Activated CD4-positive, alpha-beta T cell treated with anti-CD3 and anti-CD28 coated beads, Interleukin-2, amount 50 U/mL, for 48 hours (primary cell): ENCODE measurements around the gene PVRIG.
"Not testable (repeated sequence)": the region's sequence is repeated elsewhere in the genome, so short reads cannot be mapped to it uniquely, and the experiment has no call there.

Experiments
- DNase-seq, 2 experiments: peaks; one replicate each; pipeline ENCODE4 v3.0.0-alpha.2; 2020

PVRIG gene

DNA sequence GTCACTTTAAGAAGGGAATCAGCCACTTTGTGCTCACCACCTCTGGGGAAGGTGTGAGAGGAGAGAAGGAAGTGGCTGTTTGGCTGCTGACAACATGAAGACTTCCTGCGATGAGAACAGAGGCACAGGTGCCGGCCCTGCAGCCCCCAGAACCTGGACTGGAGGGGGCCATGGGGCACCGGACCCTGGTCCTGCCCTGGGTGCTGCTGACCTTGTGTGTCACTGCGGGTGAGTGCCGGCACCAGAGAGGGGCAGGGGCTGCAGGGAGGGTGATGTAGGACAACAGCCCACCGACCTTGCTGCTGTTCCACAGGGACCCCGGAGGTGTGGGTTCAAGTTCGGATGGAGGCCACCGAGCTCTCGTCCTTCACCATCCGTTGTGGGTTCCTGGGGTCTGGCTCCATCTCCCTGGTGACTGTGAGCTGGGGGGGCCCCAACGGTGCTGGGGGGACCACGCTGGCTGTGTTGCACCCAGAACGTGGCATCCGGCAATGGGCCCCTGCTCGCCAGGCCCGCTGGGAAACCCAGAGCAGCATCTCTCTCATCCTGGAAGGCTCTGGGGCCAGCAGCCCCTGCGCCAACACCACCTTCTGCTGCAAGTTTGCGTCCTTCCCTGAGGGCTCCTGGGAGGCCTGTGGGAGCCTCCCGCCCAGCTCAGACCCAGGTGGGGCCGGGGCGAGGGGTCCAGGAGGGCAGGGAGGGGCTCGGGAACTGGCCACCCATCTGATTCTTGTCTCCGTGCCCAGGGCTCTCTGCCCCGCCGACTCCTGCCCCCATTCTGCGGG lies at the start of gene PVRIG:
TSS of gene PVRIG (plus strand) at position 149 of the 785 bp plus-strand sequence. CDS start at position 171, 22 bp downstream.
- peak; percentile 46 to 50 for DNase-seq

DNA sequence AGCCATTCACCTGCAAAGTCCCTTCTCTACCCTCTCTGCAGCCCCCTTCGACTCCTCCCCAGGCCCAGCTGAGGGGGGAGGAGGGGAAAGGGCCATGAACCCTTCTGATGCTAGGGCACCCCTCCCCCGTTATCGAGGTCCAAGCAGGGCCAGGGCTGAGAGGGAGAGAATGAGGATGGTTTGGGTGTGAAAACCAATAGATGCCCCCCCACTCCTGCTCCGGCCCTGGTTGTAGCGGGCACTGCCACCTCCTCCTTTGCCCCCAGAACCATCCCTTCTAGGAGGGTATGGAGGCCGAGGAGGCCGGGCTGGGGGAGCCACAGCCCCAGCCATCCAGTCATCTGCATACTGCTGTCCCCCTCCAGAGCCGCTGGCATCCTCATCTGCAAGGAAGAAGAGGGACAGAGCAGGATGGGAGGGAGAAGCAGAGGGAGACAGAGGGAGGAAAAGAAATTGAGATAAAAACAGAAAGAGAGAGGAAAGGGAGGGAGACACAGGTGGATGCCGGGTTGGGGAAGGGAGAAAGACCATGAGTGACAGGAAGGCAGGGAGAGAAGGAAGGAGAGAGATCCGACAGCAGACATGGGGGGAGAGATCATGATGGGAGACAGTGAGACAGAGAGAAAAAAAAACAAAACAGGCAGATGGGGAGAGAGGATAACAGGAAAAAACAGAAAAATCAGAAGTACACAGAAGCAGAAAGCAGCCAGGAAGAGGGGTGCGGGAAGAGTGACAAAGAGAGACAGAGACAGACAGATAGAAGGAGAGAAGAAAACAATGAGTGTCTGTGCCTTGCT lies 49.5 kb upstream of the PVRIG start:
- no peak for DNase-seq

DNA sequence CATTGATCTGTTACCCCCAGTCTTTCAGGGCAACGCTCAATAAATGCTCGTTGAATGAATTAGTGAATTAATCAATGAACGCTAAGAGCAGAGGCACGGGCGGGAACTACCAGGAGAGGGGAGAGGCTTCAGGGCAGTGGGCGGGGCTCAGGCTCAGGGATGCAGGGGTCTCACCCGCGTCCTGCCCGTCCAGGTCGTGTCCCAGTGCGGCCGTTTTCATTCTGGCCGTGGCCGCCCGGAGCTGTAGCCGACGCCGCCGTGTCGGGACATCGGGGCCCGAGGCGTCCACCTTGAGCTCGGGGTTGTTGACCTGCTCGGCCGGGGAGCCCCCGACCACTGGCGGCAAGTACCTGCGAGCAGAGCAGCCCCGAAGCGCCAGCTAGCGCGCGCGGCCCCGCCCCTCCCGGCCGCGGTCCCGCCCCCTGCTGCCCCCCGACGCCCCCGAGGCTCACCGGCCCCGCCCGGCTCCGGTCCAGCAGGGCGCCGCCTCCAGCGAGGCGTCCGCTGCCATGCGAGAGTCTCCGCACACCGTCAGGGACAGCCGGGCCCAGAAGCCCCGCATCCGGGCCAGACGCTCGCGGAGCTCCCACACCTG lies 48.6 kb upstream of the PVRIG start:
- peak in 1 of 2 experiments; percentile 43 for DNase-seq

DNA sequence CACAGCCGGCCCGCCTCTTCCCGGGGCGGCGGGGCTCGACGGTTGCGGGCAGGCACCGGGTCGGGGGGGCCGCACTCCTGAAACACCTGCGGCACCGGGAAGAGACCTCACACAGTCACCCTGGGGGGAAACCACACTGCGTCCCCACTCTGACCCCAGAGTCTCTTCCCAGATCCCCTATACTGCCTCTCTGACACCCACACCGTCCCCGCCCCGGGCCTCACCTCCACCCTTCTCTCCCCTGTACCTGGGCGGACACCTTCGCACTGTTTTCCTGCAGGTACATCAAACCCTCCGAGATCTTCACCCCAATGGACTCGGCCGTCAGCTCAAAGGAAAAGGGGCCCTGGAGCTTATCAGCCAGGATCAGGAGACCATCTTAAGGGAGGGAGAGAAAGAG lies 47.9 kb upstream of the PVRIG start:
- no peak for DNase-seq

DNA sequence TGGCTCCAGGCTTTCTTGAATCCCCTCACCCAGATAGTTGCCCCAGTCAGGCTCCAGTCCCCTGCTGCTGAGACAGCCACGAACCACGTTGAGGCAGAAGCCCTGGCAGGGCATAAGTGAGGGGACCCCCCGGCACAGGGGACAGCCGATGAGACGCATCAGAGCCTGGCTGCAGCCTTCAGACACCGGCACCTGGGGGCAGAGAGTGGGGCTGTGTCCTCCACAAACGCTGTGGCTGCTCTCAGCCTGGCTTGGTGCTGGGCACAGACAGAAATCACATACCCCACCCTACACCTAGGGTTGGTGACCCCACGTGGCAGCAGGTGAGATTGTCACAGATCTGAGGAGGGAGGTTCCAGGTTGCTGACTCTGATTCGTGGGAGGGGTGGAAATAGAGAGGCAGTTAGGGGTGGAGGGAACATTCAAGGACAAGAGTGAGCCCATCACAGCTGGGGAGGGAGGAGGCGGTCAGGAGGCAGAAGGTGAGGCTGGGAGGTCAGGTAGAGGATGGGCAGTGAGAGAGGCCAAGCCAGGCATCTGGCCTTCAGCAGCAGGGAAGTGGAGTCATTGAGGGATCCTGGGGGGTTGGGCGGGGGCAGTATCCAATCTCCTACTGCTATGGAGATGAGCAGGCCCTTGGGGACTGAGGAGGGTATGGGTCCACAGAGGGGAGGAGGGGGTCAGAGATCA lies 45.8 kb upstream of the PVRIG start:
- DNase-seq = no peak

DNA sequence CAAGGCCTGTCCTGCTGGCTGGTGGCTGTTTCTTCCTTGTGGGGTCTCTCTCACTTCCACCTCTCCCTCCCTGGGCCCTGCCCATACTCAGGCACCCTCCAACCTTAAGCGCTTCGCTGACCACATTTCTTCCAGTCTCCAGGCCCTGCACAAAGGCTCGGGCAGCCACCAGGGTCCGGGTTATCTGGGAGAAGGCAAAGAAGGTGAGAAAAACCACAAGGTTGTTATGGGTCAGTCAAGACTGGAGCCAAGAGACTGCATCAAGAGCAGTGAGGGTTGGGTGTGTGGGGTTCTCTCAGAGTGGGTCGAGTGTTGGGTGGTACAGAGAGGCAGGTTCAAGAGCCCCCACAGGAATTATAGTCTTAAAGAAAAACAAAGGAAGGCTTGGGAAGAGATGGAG lies 45.2 kb upstream of the PVRIG start:
- no peak for DNase-seq

DNA sequence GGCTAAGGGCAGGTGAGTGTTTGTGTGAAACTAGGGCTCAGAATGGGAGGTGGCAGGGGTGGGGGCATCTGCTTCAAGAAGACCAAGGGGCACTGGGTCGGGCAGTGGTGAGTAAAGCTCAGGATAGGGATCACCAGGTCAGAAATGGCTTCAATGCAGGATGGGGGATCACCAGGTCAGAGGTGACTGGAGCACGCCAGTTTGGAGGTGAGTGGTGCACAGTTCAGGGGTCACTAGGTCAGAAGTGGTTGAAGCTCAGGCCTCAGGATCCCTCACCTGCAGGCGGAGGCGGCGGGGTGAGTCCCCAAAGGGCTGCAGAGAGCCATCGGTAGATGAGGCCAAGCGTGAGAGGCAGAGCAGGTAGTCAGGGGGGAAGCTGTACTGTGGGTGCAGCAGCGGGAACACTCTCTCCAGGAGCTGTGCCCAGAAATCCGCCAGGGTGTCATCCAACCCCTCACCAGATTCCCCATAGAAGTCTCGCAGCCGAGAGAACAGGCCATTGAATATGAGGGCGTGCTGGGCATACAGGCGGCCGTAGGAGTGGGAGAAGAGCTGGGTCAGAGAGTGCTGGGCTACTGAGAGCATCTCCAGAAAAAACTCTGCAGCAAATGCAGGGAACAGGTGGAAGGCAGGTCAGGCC lies 44.3 kb upstream of the PVRIG start:
- DNase-seq = no peak

DNA sequence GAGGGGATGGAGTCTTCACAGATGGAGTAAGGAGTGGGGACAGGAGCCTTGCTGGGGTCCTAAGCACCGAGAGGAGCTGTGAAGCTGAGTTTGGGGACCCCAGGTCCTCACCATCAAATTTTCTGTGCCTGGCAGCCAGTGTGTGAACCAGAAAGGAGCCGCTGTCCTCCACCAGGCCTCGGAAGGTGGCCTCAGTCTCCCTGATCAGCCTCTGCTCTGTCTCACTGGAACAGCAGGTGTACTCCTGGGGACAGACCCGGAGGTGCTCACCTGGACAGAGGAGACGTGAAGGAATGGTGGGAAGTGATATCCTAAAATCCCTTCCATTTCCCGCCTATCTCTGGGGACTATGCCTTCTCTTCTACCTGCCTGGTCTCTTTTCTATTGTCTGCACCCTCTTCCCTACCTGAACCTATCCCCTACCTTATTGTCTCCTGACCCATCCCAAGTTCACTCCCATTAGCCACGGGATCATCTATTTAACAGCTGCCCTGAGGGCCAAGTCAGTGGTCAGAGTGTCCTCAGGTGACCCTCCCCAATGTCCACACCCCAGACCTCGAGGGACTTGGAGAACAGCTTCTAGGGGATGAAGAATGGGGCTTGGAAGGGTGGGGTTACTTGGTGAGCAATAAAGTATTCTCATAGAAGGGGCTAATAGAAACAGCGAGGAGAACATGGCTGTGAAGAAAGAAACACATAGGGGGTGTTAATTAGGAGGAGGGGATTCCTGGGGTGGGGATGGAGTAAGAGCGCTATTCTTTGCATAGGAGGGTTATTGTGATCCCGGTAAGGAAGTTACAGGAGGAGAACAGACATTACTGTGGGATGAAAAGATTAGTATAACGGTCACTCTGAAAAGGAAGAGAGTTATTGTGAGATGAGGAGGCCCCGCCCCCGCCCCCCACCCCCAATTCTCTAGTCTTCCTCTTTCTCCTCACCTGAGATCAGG lies 43.4 kb upstream of the PVRIG start:
- DNase-seq = no peak

DNA sequence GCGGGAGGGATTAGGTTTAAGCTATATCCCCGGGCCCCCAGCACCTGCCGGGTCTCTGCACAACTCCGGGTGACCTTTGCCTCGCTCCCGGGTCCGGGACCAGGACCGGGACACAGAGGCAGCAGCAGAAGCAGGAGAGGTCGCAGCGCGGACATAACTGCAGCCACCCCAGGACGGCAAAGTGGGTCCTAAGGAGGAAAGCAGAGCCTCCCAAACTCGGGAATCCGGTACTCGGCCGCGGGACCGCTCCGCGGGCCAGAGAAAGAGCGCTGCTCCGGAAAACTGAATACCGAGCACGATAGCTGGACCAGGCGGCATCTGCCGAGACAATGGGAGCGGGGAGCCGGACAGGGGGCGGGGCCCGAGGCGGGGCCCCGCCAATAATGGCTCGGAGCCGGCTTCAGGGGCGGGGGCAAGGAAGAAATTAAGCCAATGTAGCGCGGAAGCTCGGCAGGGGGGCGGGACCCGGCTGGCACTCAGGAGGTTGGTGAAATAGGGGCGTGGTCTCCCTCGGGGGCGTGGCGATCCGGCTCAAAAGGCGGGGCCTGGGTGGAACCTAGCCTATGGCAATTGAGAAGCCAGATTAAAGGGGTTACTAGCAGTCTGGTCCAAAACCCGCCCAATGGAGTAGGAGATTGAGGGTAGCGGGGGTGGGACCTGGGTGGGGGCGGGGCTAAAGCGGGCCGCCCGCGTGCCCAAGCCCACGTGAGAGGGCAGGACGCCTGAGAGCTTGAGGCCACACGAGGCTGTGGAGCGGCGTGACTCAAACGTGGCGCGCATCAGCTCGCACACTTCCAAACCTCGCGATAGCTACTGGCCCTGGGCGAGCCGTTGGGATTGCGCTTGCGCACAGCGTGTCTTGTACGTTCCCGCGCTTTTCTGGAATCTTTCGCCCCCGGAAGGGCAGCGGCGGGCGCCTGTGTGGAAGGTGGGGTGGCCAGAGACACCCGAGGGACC lies 42.4 kb upstream of the PVRIG start, which contains the start of the genes GPC2 and STAG3:
TSS of gene GPC2 (minus strand) at position 337 of the 957 bp plus-strand sequence. CDS start at position 155, 182 bp downstream.
TSS of gene STAG3 (plus strand) at position 874 of the 957 bp plus-strand sequence. CDS start 2,639 bp downstream, outside the sequence.
- DNase-seq = peak; percentile 99

DNA sequence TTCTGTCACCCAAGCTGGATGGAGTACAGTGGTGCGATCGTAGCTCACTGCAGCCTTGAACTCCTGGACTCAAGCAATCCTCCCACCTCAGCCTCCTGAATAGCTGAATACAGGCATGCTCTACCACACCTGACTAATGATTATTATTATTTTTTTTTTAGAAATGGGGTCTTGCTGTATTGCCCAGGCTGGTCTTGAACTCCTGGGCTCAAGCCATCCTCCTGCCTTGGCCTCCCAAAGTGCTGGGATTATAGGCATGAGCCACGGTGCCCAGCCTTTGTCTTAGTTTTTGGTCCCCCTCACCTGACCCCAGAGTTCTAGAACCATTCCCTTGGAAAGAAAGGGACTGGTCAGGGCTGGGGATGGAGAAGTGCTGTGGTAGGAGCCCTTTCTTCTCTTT lies 39.7 kb upstream of the PVRIG start:
- DNase-seq = not testable (repeated sequence)

DNA sequence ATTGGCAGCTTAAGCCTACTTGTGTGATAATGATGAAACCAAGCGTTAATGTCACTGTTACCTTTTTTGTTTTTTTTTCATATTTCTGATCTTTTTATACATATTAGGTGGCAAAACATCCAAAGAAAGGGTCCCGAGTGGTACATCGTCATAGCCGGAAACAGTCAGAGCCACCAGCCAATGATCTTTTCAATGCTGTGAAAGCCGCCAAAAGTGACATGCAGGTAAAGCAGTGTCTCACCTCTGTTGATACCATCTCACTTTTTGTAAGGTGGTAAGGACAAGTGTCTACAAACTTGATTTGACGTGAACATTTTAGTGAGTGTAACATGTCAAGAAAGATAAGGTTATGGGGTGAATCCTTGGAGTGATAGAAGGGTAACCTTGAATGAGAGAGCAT lies 37.1 kb upstream of the PVRIG start:
- DNase-seq = not testable (repeated sequence)

DNA sequence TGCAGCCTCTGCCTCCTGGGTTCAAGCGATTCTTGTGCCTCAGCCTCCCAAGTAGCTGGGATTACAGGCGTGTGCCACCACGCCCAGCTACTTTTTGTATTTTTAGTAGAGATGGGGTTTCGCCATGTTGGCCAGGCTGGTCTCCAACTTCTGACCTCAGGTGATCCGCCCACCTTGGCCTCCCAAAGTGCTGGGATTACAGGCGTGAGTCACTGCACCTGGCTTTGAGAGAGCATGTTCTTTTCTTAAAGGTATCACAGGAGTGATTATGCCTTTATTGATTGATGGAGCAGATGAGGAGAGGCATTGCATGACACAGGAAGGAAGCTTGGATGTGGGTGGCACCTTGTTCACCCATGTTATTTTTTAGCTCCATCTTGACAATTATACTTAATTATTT lies 36.7 kb upstream of the PVRIG start:
- not testable (repeated sequence) for DNase-seq

DNA sequence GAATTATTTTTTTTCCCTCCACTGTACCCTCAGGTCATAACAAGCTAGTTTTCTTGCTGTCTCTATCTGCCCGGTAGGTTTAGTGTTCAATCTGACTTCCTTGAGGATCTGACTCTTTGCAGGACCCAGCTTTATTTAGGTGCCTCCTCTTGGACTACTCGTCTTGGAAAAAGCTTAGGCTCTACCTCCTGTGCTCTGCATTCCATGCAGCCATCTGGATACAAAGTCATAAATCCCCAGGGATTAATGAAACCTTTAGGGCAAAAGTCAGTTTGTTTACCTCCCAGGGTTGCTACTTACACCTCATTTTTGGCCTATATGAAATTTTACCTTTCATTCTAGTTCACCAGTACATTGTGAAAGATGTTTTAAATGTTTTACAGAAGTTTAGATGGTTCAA lies 34.0 kb upstream of the PVRIG start:
- DNase-seq = no peak

DNA sequence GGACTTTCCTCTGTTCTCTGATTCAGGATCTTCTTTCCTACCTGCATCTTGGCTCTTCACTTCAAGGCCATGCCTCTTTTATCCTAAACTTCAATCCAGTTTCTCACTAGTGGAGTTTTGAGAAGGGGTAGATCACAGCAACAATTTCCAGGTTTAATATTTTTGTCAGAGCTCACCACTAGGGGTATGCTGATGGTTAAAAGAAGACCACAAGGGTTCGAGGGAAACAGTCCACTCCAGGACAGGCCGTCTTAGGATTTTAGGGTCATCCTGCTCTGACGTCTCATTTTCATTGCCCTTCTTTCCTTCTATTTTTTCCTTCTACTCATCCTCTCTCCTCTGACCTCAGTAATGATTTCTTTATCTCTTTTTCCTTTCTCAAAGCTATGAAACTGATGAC lies 30.7 kb upstream of the PVRIG start:
- DNase-seq = no peak

DNA sequence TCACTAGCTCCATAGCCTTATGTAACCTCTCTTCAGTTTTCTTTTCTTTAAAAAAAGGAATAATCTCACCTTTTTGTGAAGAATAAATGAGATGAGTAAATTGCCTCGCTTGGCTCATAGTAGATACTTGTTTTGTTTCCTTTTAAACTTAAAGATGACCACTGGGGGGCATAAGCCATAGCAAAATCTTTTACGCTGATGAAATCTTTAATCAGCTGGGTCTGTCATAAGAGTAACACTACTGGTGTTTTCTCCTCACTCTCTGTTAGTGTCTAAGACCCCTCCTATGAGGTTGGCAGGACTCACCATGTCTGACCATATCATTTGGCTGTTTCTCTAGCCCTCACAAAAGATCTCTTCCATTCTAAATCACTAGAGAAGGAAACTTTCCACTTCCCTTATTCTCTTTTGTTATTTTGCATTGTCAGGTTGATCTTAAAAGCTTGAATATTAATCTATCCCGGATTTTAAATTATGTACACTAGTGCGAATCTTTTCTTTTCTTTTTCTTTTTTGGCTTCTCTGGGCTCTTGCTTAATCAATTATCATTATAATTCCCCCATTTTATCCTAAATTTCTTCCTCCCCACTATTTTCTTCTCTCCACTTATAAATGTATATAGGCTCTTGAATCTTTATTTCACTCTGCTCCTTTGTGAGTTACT lies 29.6 kb upstream of the PVRIG start:
- DNase-seq = no peak

DNA sequence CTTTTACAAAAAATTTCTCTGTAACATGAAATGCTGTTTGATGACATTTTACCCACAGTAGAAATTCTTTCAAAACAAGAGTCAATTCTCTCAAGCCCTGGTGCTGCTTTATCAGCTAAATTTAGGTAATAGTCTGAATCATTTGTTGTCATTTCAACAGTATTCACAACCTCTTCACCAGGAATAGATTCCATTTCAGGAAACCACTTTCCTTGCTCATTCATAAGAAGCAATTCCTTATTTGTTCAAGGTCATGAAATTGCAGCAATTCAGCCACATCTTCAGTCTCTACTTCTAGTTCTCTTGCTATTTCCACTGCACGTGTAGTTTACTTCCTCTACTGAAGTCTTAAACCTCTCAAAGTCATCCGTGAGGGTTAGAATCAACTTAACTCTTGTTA lies 28.0 kb upstream of the PVRIG start:
- no peak for DNase-seq

DNA sequence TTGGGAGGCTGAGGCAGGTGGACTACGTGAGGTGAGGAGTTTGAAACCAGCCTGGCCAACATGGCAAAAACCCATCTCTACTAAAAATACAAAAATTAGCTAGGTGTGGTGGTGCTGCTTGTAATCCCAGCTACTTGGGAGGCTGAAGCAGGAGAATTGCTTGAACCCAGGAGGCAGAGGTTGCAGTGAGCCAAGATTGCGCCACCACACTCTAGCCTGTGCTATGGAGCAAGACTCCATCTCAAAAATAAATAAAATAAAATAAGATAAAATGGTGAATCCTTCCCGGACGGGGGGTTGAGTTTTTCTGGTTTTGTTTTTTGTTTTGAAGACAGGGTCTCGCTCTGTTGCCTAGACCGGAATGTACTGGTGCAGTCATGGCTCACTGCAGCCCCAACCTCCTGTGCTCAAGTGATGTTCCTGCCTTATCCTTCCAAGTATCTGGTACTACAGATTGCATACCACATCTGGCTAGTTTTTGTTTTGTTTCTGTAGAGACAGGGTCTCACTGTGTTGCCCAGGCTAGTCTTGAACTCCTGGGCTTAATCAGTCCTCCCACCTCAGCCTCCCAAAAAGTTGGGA lies 27.4 kb upstream of the PVRIG start:
- not testable (repeated sequence) for DNase-seq

DNA sequence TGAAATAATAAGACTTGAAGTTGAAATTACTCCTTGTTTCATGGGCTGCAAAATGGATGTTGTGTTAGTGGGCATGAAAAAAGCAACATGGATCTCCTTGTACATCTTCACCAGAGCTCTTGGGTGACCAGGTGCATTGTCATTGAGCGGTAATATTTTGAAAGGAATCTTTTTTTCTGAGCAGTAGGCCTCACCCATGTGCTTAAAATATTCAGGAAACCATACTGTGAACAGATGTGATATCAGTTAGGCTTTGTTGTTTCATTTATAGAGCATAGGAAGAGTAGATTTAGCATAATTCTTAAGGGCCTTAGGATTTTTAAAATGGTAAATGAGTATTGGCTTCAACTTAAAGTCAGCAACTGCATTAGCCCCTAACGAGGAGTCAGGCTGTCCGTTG lies 26.8 kb upstream of the PVRIG start:
- no peak for DNase-seq

DNA sequence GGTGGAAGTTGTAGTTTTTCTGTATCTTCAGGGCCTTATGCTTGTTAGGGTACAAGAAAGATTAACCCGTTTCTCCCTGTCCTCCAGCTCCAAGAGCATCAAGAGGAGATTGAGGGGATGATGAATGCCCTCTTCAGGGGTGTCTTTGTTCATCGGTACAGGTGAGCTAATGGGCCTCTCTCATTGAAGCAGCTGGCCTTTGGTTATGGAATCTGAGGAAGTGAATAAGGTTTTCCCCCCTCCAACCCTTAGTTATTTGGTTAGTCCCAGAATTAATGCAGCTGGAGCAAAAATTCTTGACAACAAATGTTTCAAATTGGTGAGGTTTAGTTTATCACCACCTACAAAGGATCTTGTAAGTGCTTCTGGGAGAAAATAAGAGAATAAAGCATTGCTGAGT lies 24.5 kb upstream of the PVRIG start:
- DNase-seq = no peak
